Measurements from ENCODE around the gene APOD.
"Not testable (repeated sequence)": the region's sequence is repeated elsewhere in the genome, so short reads cannot be mapped to it uniquely, and the experiment has no call there.

- TF ChIP-seq TCF12 (IDR thresholded peaks at IDR 0.05; ENCODE audit: low read depth, low read length); POLR2A (IDR thresholded peaks at IDR 0.05; ENCODE audit: low read depth, low read length); BCLAF1 (IDR thresholded peaks at IDR 0.05); E4F1 (IDR thresholded peaks at IDR 0.05; ENCODE audit: borderline replicate concordance, partially characterized antibody); HDGF (IDR thresholded peaks at IDR 0.05); MYC (IDR thresholded peaks at IDR 0.05; ENCODE audit: insufficient read depth, insufficient read length, insufficient replicate concordance, low read length, severe bottlenecking); NFYB (IDR thresholded peaks at IDR 0.05; ENCODE audit: insufficient read depth, low read depth, low read length): not testable (repeated sequence)
- TF ChIP-seq, protein P1, sequence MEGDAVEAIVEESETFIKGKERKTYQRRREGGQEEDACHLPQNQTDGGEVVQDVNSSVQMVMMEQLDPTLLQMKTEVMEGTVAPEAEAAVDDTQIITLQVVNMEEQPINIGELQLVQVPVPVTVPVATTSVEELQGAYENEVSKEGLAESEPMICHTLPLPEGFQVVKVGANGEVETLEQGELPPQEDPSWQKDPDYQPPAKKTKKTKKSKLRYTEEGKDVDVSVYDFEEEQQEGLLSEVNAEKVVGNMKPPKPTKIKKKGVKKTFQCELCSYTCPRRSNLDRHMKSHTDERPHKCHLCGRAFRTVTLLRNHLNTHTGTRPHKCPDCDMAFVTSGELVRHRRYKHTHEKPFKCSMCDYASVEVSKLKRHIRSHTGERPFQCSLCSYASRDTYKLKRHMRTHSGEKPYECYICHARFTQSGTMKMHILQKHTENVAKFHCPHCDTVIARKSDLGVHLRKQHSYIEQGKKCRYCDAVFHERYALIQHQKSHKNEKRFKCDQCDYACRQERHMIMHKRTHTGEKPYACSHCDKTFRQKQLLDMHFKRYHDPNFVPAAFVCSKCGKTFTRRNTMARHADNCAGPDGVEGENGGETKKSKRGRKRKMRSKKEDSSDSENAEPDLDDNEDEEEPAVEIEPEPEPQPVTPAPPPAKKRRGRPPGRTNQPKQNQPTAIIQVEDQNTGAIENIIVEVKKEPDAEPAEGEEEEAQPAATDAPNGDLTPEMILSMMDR (IDR thresholded peaks at IDR 0.05 in 2 of 3, conservative IDR thresholded peaks at IDR 0.05 in 1 of 3; ENCODE audit: control insufficient read depth in 2 of 3, extremely low read depth in 1 of 3, insufficient read depth in 1 of 3, low read depth in 3 of 3, low read length in 3 of 3): not testable (repeated sequence)
- TF ChIP-seq, protein P2, sequence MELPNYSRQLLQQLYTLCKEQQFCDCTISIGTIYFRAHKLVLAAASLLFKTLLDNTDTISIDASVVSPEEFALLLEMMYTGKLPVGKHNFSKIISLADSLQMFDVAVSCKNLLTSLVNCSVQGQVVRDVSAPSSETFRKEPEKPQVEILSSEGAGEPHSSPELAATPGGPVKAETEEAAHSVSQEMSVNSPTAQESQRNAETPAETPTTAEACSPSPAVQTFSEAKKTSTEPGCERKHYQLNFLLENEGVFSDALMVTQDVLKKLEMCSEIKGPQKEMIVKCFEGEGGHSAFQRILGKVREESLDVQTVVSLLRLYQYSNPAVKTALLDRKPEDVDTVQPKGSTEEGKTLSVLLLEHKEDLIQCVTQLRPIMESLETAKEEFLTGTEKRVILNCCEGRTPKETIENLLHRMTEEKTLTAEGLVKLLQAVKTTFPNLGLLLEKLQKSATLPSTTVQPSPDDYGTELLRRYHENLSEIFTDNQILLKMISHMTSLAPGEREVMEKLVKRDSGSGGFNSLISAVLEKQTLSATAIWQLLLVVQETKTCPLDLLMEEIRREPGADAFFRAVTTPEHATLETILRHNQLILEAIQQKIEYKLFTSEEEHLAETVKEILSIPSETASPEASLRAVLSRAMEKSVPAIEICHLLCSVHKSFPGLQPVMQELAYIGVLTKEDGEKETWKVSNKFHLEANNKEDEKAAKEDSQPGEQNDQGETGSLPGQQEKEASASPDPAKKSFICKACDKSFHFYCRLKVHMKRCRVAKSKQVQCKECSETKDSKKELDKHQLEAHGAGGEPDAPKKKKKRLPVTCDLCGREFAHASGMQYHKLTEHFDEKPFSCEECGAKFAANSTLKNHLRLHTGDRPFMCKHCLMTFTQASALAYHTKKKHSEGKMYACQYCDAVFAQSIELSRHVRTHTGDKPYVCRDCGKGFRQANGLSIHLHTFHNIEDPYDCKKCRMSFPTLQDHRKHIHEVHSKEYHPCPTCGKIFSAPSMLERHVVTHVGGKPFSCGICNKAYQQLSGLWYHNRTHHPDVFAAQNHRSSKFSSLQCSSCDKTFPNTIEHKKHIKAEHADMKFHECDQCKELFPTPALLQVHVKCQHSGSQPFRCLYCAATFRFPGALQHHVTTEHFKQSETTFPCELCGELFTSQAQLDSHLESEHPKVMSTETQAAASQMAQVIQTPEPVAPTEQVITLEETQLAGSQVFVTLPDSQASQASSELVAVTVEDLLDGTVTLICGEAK (IDR thresholded peaks at IDR 0.05; ENCODE audit: borderline replicate concordance): not testable (repeated sequence)
Observed at GRCh38 chr3:195633351-195633750, 49.6 kb upstream of the APOD start.

Data from GM12878 (cell line).